Neural cell (in vitro differentiated cells): ENCODE data around the gene POLRMT. TPM values are rescaled to one million over a fixed set of nuclear protein-coding genes. Genes with fewer than 3 reads are reported as not detected.

Experiments used
- H2AFZ ChIP-seq: fragments of 200-600, 300-800 bp; sonication (generic), shearing (Covaris generic); 2 replicates; pipeline ENCODE4 v1.6.0; 2014; ENCODE audit warnings: low read depth, mild to moderate bottlenecking, antibody characterized with exemption, low read length, moderate library complexity
- H3F3A ChIP-seq: fragments of 200-600 bp; shearing (Covaris generic); 2 replicates; pipeline ENCODE4 v1.6.1; 2016; ENCODE audit warnings: mild to moderate bottlenecking, moderate library complexity, mixed read lengths, antibody characterized with exemption, low read length; ENCODE audit not compliant: insufficient read depth, poor library complexity, severe bottlenecking
- H3K27ac ChIP-seq: fragments of 200-600, 300-800 bp; sonication (generic), shearing (Covaris generic); 2 replicates; pipeline ENCODE4 v1.5.1; 2014; ENCODE audit warnings: mild to moderate bottlenecking, low read length, moderate library complexity
- H3K27me3 ChIP-seq: fragments of 300-800, 200-600 bp; sonication (generic), shearing (Covaris generic); 2 replicates; pipeline ENCODE4 v1.6.0; 2014; ENCODE audit warnings: mild to moderate bottlenecking, low read depth, low read length, moderate library complexity; ENCODE audit not compliant: insufficient read depth
- H3K36me3 ChIP-seq: fragments of 300-800, 200-600 bp; sonication (generic), shearing (Covaris generic); 2 replicates; pipeline ENCODE4 v1.5.1; 2014; ENCODE audit warnings: mild to moderate bottlenecking, antibody characterized with exemption, low read length, moderate library complexity; ENCODE audit not compliant: insufficient read depth
- H3K4me2 ChIP-seq: fragments of 300-800, 200-600 bp; sonication (generic), shearing (Covaris generic); 2 replicates; pipeline ENCODE4 v1.6.0; 2014; ENCODE audit warnings: mild to moderate bottlenecking, low read length
- H3K4me3 ChIP-seq: fragments of 300-800, 200-600 bp; sonication (generic), shearing (Covaris generic); 2 replicates; pipeline ENCODE4 v1.5.1; 2014; ENCODE audit warnings: mild to moderate bottlenecking, low read length, moderate library complexity
- H3K79me2 ChIP-seq: fragments of 200-600 bp; shearing (Covaris generic); replicated peaks from 2 replicates; pipeline ENCODE4 v1.6.0; 2014; ENCODE audit warnings: mild to moderate bottlenecking, low read length, moderate library complexity; ENCODE audit not compliant: insufficient read depth
- H3K9ac ChIP-seq: fragments of 300-800, 200-600 bp; sonication (generic), shearing (Covaris generic); 2 replicates; pipeline ENCODE4 v1.6.1; 2016; ENCODE audit warnings: mild to moderate bottlenecking, low read length, mixed read lengths
- H3K9me2 ChIP-seq: fragments of 200-600 bp; shearing (Covaris generic); 2 replicates; pipeline ENCODE4 v1.6.1; 2016; ENCODE audit warnings: mild to moderate bottlenecking, low read length, mixed read lengths; ENCODE audit not compliant: insufficient read depth
- H3K9me3 ChIP-seq: fragments of 200-600, 300-800 bp; sonication (generic), shearing (Covaris generic); 2 replicates; pipeline ENCODE4 v1.6.1; 2016; ENCODE audit warnings: mild to moderate bottlenecking, mixed run types, low read length, moderate library complexity, mixed read lengths
- H4K20me1 ChIP-seq: fragments of 200-600 bp; shearing (Covaris generic); 2 replicates; pipeline ENCODE4 v1.6.1; 2016; ENCODE audit warnings: mild to moderate bottlenecking, mixed run types; ENCODE audit not compliant: insufficient read depth
- EP300 ChIP-seq: fragments of 450-650 bp; conservative IDR thresholded peaks from 2 replicates; pipeline ENCODE4 v1.6.1; 2014; ENCODE audit warnings: antibody characterized with exemption, mild to moderate bottlenecking, moderate library complexity; ENCODE audit not compliant: poor library complexity, severe bottlenecking
- MXI1 ChIP-seq: fragments of 450-650 bp; conservative IDR thresholded peaks from 2 replicates; pipeline ENCODE4 v1.6.1; 2014; ENCODE audit warnings: antibody characterized with exemption, mild to moderate bottlenecking; ENCODE audit not compliant: poor library complexity, severe bottlenecking
- POLR2AphosphoS5 ChIP-seq: IDR thresholded peaks from 2 replicates; pipeline ENCODE4 v1.6.1; 2012
- SMC3 ChIP-seq: fragments of 450-650 bp; conservative IDR thresholded peaks from 2 replicates; pipeline ENCODE4 v1.6.1; 2014; ENCODE audit warnings: antibody characterized with exemption, mild to moderate bottlenecking, moderate library complexity; ENCODE audit not compliant: poor library complexity
- TAF1 ChIP-seq: IDR thresholded peaks from 2 replicates; pipeline ENCODE4 v1.6.1; 2012; ENCODE audit warnings: low read depth
- polyA plus RNA-seq: library from polyadenylated mRNA; depleted of rRNA; stranded (reverse); fragments of >200 nt; gene quantifications from 2 replicates; pipeline ENCODE4 v1.2.3, GENCODE V29; 2014
- TF ChIP-seq, protein P1 (sequence below): IDR thresholded peaks from 2 replicates; pipeline ENCODE4 v1.6.1; 2012; ENCODE audit warnings: borderline replicate concordance
- TF ChIP-seq, protein P2 (sequence below): fragments of 450-650 bp; IDR thresholded peaks from 2 replicates; pipeline ENCODE4 v1.5.1; 2014; ENCODE audit warnings: antibody characterized with exemption, mild to moderate bottlenecking, moderate library complexity; ENCODE audit not compliant: poor library complexity, severe bottlenecking

Gene POLRMT
- polyA plus RNA-seq, 1 donor from 2014 or later = 28.3 TPM

DNA sequence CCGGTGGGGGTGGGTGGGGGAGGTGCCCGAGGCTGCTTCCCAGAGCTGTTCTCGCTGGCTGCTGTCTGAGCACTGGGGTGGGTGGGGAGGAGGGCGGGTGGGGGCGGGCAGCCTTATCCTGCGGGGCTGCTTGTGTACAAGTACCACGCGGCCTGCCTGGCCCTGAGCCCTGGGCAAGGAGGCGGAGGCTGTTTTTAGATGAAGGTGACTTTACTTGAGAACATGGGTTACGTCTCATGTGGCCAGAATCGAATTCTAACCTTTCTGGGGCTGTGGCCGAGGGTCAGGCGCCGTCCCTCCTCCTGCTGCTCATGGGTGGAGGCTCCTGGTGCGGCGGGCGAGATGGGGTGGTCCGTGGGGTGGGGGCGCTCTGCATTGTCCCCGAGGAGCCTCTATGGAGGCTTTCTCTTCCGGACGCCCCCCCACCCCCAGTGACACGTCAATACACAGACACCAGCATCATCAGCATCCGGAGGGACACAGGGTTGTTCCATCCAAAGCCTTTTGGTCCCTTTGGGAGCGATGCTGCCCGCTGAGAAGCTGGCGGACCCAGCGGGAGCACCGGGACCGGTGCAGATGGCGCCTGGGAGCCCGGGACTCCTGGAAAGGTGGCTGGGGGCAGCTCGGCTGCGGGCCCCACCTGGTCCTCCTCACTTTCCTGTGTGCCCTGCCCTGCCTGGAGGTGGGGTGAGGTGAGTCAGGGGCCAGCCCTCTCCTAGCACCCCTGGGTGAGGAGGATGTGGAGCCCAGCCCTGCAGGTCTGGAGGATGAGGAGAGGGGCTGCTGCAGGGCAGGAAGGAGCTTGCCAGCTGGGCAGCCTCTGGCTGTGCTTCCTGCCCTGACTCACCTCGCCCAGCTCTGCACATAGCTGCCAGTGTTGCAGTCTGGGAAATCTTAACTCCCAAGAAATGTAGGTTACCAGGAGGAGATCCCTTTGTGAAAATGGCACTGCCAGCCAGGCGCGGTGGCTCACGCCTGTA lies 57.5 kb downstream of the POLRMT start:
- Histone ChIP-seq H3K27ac (no peak overlapping the region), H3K4me2 (no peak overlapping the region), H3K4me3 (peak overlapping the region; percentile 99), H3K36me3 (no peaks in the 10 kb centered on the region), H3K9me3 (no peaks in the 10 kb centered on the region), H3F3A (no peaks in the 10 kb centered on the region), H3K79me2 (peaks cover 51% of the 10 kb centered on the region), H3K27me3 (no peaks in the 10 kb centered on the region), H3K9me2 (no peaks in the 10 kb centered on the region), H4K20me1 (peaks cover 4% of the 10 kb centered on the region), H2AFZ (no peak overlapping the region), H3K9ac (peak overlapping the region; percentile 48)
- TF ChIP-seq, protein P1, sequence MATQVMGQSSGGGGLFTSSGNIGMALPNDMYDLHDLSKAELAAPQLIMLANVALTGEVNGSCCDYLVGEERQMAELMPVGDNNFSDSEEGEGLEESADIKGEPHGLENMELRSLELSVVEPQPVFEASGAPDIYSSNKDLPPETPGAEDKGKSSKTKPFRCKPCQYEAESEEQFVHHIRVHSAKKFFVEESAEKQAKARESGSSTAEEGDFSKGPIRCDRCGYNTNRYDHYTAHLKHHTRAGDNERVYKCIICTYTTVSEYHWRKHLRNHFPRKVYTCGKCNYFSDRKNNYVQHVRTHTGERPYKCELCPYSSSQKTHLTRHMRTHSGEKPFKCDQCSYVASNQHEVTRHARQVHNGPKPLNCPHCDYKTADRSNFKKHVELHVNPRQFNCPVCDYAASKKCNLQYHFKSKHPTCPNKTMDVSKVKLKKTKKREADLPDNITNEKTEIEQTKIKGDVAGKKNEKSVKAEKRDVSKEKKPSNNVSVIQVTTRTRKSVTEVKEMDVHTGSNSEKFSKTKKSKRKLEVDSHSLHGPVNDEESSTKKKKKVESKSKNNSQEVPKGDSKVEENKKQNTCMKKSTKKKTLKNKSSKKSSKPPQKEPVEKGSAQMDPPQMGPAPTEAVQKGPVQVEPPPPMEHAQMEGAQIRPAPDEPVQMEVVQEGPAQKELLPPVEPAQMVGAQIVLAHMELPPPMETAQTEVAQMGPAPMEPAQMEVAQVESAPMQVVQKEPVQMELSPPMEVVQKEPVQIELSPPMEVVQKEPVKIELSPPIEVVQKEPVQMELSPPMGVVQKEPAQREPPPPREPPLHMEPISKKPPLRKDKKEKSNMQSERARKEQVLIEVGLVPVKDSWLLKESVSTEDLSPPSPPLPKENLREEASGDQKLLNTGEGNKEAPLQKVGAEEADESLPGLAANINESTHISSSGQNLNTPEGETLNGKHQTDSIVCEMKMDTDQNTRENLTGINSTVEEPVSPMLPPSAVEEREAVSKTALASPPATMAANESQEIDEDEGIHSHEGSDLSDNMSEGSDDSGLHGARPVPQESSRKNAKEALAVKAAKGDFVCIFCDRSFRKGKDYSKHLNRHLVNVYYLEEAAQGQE = no peak
- TF ChIP-seq TAF1 = no peak
- TF ChIP-seq SMC3 = no peak

DNA sequence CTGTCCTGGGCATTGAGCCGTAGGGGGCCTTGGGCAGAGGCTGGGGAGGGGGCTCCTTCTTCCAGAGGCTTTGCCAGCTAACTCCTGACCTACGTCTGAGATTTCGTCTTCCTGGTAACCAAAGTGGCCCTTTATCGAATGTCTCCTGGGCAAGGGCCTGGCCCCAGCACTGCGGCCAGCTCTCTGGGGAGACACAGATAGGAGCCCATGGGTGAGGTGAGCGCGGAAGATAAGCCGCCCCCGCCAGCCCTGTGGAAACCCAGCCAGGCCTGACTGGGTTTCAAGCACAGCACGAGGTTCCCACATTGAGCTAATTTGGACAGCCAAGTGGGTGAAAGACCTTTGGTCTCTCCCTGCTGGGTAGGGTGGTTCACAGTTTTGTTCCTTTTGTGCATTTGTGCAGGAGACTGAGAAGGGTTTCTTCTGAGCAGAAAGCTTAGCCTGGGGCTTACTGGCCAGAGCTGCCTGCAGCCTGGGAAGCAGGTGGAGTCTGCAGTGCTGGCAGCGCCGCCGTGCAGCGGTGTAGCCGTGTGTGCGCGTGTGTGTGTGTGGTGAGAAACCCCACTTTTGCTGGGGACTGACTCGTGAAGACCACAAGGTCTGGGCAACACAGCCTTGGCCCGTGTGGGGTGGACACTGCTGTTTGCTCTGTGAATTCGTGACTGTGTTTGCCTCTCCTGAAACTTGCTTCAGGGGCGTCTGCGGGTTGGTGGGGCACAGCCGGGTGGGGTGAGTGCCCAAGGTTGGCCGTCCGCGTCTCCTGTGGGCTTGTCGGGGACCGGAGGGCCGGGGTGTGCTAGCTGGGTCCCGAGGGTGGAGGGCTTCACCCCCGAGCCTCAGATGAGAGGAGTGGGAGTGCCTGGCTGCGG lies 58.4 kb downstream of the POLRMT start:
- no peak overlapping the region for H3K4me2 ChIP-seq
- H3K9me2 ChIP-seq = no peaks in the 10 kb centered on the region
- peaks cover 4% of the 10 kb centered on the region for H4K20me1 ChIP-seq
- H3K27ac ChIP-seq = peak overlapping the region; percentile 31
- no peaks in the 10 kb centered on the region for H3K27me3 ChIP-seq
- no peak for TF ChIP-seq TAF1
- TF ChIP-seq MXI1 = peak; percentile 33
- TF ChIP-seq, protein P1 = no peak
- no peak for TF ChIP-seq POLR2AphosphoS5
- TF ChIP-seq, protein P2, sequence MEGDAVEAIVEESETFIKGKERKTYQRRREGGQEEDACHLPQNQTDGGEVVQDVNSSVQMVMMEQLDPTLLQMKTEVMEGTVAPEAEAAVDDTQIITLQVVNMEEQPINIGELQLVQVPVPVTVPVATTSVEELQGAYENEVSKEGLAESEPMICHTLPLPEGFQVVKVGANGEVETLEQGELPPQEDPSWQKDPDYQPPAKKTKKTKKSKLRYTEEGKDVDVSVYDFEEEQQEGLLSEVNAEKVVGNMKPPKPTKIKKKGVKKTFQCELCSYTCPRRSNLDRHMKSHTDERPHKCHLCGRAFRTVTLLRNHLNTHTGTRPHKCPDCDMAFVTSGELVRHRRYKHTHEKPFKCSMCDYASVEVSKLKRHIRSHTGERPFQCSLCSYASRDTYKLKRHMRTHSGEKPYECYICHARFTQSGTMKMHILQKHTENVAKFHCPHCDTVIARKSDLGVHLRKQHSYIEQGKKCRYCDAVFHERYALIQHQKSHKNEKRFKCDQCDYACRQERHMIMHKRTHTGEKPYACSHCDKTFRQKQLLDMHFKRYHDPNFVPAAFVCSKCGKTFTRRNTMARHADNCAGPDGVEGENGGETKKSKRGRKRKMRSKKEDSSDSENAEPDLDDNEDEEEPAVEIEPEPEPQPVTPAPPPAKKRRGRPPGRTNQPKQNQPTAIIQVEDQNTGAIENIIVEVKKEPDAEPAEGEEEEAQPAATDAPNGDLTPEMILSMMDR = no peak
- no peak for TF ChIP-seq EP300
- H3K4me3 ChIP-seq = peak overlapping the region; percentile 99
- no peaks in the 10 kb centered on the region for H3F3A ChIP-seq
- peaks cover 51% of the 10 kb centered on the region for H3K79me2 ChIP-seq
- H3K9me3 ChIP-seq = no peaks in the 10 kb centered on the region
- H2AFZ ChIP-seq = no peak overlapping the region
- H3K9ac ChIP-seq = peak overlapping the region; percentile 48
- no peaks in the 10 kb centered on the region for H3K36me3 ChIP-seq
